ENCODE results near the gene TTC21A.

GRCh38 chr3:39181408-39182335 lies 74.2 kb downstream of the TTC21A start:
- TF ChIP-seq EP300 (IDR thresholded peaks at IDR 0.05; ENCODE audit: borderline replicate concordance) (no peak), TCF12 (IDR thresholded peaks at IDR 0.05; ENCODE audit: low read depth) (no peak), REST (IDR thresholded peaks at IDR 0.05; ENCODE audit: low read depth) (no peak), YY1 (IDR thresholded peaks at IDR 0.05; ENCODE audit: low read depth) (no peak), CREB1 (IDR thresholded peaks at IDR 0.05; ENCODE audit: low read depth) (no peak), FOXM1 (IDR thresholded peaks at IDR 0.05; ENCODE audit: borderline replicate concordance, low read depth) (no peak), USF1 (IDR thresholded peaks at IDR 0.05) (no peak)
